GM19455 (cell line): ENCODE data around the gene PTPN3.

Experiments
- ATAC-seq: cut with Tn5 transposase; IDR thresholded peaks from one replicate; pipeline ENCODE4 v1.9.1; 2021; ENCODE audit not compliant: unreplicated experiment

Gene PTPN3

DNA sequence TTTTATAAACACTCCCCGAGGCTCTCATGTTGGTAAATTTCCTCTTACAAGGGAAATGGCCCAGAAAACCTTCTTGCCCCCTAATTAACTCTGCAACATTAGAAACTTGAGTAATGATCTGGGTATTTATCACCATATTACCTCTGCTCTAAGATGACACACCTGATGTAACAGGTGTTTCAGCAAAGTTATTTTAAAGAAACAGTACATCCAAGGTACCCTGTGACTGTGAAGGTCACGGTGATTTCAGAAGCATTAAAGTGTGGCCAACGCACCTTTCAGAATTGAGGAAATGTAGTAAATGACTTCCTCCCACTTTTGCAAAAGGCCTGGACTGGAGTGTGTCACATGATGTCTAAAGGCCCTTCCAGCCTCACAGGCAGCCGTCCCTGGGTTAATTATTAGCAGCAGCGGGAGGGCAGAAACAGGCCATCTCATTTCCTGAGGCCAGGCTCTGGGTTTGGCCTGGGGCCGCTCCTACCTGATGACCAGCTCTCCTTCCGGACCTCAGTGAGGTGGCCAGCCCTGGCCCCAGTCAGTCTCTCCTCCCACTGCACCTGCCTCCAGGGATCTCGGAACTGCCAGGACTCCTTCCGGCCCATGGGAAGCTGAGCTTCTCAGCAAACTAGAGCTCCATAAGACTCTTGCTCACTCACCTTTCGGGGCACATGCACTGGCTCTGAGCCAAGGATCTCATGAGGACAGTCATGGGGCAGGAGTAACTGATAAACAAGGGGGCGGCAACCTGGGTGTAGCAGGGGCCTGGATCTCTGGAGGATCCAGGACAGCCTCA lies 20.7 kb downstream of the PTPN3 start:
- peak; percentile 73 for ATAC-seq

DNA sequence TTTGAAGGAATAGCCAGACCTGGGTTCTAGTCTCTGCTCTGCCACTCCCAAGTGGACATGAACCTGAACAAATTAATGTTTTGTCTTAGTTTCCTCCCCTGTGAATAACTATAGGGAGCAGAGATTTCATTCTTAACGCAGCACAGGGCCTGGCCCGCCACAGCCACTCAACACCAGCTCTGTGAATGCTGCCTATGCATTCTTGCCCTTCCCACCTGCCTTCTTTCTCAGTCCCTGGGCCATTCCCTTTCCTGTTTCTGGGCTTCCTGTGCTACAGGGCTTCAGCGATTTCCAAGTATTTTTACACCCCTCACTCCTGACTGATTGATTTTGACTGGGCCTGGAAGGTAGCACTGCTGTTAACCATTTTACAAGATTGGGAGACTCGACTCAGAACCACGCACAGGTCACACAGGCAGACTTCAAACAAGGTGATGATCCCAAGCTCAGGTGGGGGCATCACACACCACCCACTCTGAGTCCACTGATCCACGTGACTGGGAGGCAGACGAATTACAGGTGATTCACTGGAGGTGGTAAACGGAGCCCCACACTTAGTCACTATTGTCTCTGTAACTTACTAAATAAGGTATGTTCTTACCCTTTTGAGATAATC lies 21.4 kb downstream of the PTPN3 start:
- no peak for ATAC-seq

DNA sequence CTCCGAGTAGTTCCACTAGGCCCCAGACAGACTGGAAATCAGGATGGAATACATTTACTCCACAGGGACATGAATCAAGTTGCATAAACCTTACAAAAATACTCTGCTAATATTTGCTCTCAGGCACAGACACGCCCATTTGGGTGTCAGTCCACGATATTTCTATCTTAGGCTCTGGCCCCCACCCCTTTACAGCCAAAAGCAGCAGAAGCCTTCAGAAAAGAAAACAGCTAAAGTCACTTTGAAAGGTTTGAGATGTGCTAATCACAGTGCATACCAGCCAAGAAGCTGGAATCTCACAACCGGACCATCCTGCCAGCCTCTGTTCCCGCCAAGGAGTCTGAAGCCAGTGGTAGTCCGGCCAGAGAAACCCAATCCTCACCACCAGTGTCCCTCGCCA lies 22.6 kb downstream of the PTPN3 start:
- ATAC-seq: no peak

DNA sequence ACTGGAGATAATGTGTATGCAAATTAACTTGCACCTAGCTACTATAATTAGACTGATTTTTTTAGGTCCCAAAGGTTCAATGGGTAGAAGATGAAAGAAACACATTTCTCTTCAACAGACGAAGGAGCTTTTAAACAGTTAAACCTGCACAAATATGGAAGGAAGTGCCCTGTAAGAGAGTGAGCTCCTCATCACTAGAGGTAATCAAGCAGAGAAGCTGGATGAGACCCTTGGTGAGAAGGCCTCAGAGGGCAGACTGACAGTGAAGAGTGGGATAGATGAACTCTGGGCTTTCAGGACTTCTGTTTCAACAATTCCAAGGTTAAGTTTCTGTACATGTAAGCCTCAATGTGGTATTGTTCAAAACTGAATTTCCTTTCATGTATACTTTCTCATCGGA lies 23.2 kb downstream of the PTPN3 start:
- ATAC-seq: no peak

DNA sequence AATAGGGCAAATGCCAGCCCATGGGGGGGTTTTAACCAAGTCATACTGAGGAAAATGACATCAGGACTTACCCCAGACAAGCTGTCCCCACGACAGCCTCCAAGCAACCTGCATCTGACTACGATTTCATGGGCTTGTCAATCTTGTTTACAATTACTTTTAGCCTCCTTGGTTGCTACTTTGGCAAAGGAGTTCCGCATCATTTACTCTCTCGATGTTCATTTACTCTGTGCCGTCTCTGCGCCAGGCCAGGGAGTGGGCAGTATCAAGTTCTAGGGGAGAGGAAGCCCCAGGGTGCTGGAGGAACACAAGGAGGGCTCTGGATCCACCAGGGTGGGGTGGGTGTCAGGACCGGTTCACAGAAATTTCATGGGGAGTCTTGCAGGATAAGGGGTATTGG lies 23.9 kb downstream of the PTPN3 start:
- no peak for ATAC-seq

DNA sequence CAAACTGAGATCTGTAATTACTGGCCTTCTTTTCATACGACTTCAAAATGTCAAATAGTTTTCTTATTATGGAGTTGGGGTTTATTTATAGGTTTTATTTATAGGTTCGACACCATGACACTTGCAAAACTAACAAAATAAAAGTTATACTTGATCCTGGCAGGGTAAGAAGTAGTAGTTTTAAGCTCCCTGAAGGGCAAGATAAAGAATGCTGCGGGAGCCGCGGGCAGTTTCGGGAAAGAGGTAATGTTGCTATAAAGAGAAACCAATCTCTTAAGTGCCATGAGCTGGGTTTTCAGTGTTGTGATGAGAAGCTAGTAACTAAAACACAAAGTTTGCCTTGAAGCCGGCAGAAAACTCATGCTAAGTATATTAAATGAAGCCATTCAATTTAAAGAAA lies 24.8 kb downstream of the PTPN3 start:
- ATAC-seq: no peak

DNA sequence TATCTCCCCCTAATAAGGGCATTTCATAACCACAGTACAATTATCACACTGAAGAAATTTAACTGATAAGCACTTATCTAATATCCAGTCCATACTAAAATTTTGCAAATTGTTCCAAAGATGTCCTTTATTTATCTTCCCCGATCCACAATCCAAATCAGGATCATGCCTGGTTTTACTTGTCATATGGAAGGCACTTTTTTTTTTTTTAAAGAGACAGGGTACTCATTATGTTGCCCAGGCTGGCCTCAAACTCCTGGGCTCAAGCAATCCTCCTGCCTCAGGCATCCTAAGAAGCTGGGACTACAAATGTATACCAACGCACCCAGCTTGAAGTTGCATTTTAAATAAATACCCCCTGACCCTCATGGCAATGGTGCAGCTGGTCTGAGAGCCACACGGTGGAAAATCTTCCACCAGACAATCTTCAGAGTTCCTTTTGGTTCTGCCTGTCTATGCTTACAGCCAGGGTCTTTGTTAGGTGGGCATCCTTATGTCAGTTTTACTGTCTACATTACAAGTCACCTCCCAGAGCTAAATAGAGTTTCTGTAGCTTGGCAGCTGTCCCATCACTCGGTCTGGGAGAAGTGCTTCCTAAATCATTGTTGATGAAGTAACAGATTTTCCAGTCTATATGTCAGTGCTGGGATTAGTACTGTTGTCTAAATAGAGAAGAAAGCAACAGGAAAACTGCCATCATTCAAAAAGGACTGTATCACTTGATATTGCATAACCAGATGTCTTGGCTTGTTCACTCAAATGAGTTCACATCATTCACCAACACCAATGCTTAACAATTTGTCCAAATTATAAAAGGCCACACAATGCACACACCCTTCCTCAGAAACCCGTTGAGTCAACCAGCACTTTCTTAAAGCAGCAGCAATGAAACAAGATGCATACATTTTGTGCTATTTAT lies 26.4 kb downstream of the PTPN3 start:
- ATAC-seq: no peak

DNA sequence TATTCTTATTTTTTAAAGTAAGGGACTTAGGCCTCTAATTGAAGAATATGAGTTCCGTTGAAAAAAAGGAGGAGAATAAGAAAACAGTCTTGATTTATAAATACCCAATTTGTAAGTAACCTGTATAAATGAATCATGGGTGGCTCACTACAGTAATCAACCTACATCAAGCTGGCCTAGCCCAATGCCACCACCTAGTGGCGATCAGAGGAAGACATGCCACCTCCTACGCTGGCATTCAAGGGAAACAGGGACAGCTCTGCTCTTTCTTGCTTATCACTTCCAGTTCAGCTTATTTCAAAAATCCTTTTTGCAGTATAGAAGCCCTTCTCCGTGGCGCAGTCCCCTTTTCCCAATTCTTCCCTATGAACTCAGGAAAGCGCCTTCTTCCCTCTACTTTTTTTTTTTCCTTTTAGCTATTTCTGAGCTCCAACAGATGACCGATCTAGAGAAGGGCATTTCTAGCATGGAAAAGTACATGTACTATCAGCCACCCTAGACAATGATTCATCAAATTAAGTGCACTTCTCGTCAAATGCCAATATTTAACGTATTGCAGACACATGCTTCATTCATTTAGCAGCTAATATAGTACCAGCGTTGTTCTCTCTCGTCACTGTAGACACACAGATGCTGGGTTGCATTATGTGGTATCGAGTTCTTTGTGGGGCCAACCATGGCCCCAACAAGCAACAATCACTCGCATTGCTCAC lies 28.3 kb downstream of the PTPN3 start:
- peak; percentile 89 for ATAC-seq

DNA sequence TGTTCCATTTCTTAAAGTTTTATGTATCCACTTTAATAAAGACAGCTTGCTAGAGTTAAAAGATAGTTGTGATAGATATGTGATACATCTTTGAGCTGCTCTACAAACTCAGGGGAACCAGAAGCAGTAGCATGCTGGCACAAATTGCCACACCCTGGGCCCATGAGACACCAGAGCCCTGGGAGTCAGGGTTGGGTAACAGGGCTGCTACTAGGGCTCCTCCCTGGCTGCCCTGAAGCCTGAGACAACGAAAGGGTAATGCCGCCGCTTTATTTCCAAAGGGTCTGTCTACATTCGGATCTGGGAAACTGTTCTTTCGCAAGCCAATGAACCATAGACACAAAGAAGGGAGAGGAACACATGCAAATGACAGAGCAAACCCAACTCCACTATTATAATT lies 29.2 kb downstream of the PTPN3 start:
- no peak for ATAC-seq

DNA sequence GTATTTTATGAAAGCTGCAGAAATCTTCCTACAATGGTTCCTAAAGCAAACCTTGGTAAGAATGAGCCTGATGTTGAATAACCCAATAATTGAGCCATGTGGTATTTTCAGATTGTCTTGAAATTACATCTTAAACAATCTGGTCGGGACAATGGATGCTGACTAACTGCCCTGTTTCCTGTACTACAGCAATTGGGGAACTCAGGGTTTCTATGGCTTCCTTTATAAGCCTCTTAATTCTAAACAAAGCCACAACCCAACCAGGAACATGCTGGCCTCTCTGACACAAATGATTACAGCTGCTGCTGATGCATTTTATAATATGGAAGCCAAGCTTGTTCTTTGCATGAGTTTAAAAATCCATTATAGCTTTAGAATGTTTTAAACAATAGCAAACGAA lies 30.2 kb downstream of the PTPN3 start:
- ATAC-seq: no peak

DNA sequence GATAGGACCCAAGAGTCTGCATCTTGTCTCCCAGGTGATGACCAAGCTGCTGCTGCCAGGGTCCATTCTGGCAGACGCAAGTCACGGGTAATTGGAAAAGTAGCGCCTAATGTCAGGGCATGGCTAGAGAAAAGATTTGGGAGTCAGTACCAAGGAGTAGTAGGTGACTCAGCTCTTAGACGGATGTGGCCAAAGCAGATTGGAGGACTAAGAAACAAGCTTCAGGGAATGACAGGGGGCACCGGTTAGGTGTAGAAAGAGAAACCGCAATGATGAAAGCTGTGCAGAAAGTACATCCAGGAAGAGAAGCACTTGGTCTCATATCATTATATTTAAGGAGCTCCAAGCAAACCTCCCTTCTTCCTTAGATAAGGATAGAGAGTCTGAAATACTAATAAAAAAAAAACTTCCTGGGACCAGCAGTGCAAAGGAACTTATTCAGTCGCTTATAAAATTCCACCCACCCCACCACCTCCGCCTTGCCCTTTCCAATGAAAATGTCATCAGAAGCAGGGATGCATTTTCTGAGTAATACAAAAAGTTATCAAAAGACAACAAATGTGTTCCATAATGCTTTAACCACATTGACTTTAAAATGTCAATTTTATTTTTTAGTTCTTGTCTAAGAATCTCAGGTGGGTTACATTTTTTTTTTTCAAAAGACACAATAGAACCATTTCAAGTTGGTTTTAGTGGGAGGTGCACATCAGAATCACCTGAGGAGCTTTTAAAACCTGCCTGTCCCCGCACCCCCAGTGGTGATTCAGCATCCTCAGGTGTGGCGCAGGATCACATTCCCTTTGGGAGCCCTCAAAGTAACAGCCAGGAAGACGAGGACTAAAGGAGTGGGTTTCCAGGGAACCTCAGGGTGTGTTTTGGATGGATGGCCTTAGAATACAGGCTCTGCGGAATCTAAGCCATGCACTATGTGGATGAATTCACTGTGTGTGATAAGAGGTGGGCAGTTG lies 31.2 kb downstream of the PTPN3 start:
- no peak for ATAC-seq

DNA sequence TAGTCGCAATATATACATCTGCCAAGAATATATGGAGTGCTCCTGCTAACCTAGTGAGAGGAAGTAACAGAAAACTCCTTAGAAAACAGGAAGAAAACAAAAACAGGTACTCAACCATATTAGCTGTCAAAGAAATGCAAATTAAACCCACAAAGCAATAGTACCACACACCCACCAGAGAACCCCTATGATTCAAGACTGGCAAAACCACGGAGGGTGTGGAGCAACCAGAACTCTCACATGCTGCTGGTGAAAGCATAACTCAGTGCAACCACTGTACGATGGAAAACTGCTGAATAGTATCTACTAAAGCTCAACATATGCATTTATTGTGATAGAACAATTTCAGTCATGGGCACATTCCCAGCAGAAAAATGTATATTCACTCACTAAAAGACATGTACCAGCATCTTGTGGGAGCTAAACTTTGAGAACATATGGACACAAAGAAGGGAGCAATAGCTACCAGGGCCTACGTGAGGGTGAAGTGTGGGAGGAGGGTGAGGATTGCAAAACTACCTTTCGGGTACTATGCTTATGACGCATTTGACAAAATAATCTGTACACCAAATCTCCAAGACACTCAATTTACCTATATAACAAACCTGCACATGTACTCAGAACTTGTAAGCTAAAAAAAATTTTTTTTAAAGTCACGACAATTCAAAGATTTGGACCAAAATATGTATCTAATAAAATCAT lies 34.0 kb downstream of the PTPN3 start:
- ATAC-seq: peak; percentile 71

DNA sequence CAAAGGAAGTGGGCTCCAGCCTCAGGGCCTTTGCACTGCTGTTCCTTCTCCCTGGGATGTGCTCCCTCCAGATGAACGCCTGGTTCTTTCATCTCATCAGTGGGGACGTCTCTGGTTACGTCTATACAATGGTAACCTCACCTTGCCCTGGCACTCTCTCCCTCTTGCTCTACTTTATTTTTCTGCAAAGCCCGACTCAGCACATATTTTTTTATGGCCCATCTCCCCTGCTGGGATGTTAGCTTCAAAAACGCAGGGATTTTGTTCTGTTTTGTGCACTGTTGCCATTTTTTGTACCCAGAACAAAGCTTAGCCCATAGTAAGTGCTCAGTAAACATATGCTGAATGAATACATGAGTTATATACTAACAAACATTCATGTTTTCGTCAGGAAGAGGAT lies 37.5 kb downstream of the PTPN3 start:
- no peak for ATAC-seq

DNA sequence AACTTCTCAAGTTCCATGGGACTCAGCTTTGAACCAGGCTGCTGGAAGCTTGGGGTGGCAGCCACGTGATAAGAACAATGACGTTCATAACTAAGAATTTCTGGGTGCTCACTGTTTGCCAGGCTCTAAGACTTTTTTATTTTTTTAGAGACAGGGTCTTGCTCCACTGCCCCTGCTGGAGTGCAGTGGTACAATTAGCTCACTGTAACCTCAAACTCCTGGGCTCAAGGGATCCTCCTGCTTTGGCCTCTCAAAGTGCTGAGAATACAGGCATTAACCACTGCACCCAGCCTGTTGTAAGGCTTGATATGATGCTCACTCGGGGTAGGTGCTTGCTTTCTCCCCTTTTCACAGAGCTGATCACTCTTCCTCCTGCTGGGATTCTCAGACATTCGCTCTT lies 38.7 kb downstream of the PTPN3 start:
- ATAC-seq: no peak

DNA sequence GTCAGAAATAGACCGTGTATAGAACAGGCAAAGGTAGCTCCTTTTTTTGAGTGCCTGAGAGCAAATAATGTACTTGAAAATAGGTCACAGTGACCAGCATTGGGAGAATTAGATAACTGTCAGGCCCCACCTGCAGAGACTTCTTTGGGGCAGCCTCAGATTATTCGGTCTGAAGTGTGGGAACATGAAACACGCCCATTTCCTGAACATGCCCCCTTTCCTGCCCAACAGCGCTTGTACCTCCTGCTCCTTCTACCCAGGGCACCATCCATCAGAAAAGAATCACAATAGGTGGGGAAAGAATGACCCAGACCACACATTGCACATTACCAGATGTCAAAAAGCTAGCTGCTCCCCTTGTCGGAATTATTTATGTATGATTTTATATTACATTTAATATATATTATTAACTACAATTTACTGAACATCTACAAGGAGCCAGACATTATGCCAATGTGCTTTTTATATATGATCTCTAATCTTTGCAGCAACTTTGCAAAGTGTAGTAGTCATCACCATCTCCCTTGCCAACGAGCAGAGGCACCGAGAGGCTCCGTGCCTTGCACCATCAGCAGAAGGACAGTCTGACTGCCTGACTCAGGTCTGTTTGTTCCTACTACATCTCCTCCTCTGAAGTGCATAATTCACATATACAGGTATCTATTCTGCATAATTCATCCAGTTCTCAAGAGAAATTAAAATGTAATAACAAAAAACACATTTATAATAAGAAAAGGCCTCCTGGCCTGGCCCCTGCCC lies 39.5 kb downstream of the PTPN3 start:
- ATAC-seq: no peak

DNA sequence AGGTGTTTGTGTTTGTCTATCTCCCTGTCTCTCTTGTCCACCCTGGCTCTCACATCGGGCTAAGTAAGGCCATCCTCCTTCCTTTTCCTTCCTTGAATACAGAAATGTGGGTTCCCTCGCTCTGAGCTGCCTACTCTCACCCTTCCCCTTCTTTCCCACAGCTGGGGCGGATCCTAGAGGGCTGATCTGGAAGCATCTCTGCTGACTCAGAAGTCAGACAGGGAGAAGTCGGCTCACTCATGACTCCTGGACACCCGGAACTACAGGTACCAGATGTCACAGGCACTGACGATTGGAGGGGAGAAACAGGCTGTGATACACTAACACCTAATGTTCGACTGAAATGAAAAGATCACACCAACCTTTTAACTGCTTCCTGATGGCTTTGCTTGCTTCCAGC lies 41.3 kb downstream of the PTPN3 start:
- no peak for ATAC-seq

DNA sequence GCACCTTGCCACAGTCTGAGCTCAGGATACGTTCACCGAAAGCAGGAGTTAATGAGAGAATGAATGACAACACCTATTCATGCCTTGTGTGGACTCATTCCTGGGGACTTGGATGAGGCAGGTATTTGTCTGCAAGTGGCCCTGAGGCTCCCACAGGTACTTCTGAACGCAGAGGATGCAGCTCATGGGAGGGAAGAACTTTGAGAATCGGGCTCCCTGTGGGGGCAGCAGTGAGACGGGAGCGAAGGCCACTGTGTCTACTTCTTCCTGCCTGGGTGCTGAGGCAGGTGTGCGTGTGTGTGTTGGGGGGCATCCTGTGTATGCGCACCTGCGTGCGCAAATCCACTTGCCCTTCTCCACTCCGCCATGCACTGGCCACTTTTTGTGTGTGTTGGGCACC lies 42.2 kb downstream of the PTPN3 start:
- no peak for ATAC-seq

DNA sequence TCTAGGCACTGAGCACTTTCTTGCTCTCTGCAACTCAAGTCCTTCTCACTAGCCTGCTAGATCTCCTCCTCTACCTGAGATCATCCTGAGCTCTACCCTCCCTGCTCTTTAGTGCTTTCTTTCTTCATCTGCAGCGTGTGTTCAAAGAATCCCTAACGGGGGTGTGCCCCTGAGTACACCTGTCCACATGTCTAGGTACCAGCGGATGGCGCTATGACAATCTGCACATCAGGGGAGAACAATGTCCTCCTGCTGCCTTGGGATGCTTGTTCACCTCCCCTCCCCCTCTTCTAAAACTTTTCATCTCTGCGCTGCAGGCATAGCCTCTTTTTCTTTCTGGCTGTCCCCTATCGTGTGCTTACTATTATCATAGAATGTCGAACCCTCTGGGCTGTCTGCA lies 42.7 kb downstream of the PTPN3 start:
- ATAC-seq: no peak
